Renal cortical epithelial cell (primary cell): ENCODE measurements around the gene EYS. TPM values are rescaled to one million over a fixed set of nuclear protein-coding genes. Genes with fewer than 3 reads are reported as not detected.
"Not testable (repeated sequence)": the region's sequence is repeated elsewhere in the genome, so short reads cannot be mapped to it uniquely, and the experiment has no call there.

ENCODE experiments used
- DNase-seq: peaks from one replicate; pipeline ENCODE4 v3.0.0-alpha.2; 2011; ENCODE audit warnings: low read depth
- total RNA-seq: library from RNA; depleted of rRNA; stranded (reverse); fragments of >200 nt; gene quantifications from 2 replicates; pipeline ENCODE4 v1.2.3, GENCODE V29; 2014

EYS gene
- total RNA-seq, 1 donor from 2014 or later, result 0.10 TPM

GRCh38 chr6:63910863-63911551 lies 1796.0 kb downstream of the EYS start:
- no peak for DNase-seq

- peak; percentile 12 for DNase-seq
These were observed 1802.3 kb downstream of the EYS start for GRCh38 chr6:63904650-63905248.

DNA sequence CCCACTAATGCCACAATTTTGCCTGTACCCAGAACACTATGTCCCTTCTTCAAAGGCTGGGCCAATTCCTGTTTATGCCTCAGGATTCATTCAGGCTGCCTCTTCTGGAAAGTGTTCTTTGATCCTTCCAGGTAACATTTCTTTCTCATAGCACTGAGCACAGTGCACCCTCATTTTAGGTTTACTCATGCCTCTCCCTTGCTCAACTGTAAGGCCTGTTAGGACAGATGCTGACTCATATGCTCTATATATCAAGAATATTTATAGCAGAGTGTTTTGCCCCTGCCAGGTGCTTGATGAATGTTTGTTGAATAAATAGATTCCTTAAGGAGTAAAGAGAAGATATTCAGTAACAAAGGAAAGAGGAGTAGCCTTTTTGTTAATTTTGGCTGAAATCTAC lies 1807.5 kb downstream of the EYS start:
- DNase-seq, result peak; percentile 51

GRCh38 chr6:63897952-63898351 lies 1809.1 kb downstream of the EYS start:
- DNase-seq, result no peak

- DNase-seq, result no peak
These were observed 1809.6 kb downstream of the EYS start for GRCh38 chr6:63897459-63897858.

DNA sequence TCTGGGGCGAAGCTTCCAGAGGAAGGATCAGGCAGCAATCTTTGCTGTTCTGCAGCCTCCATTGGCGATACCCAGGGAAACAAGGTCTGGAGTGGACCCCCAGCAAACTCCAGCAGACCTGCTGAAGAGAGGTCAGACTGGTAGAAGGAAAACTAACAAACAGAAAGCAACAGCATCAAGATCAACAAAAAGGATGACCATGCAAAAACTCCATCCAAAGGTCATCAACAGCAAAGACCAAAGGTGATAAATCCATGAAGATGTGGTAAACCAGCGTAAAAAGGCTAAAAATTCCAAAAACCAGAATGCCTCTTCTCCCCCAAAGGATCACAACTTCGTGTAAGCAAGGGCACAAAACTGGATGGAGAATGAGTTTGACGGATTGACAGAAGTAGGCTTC lies 1818.6 kb downstream of the EYS start:
- no peak for DNase-seq

DNA sequence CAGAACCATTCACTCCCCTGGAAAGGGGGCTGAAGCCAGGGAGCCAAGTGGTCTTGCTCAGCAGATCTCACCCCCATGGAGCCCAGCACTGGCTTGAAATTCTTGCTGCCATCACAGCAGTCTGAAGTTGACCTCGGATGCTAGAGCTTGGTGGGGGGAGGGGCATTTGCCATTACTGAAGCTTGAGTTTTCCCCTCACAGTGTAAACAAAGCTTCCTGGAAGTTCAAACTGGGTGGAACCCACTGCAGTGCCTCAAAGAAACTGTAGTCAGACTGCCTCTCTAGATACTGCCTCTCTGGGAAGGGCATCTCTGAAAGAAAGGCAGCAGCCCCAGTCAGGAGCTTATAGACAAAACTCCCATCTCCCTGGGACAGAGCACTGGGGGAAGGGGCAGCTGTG lies 1819.2 kb downstream of the EYS start:
- DNase-seq, result not testable (repeated sequence)

- no peak for DNase-seq
These were observed 1819.8 kb downstream of the EYS start for GRCh38 chr6:63887002-63887751.

GRCh38 chr6:63886341-63886740 lies 1820.7 kb downstream of the EYS start:
- no peak for DNase-seq

- no peak for DNase-seq
These were observed 1823.4 kb downstream of the EYS start for GRCh38 chr6:63883597-63883996.

DNA sequence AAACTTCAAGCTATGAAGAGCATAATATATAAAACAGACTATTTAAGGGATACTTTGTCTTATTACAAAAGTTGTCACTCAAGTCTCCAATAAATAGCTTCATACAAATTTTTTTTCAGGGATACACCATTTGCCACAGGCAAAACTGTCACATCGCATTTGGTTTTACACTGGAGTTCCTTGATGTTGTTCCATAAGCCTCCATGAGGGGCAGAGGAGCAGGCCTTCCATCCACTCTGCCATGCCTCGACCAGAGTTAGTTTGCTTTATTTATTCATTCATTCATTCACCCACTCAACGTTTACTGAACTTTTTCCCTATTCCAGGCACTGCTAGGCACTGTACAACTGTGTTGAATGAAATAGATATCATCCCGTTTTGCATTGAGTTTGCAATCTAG lies 1824.8 kb downstream of the EYS start:
- no peak for DNase-seq

- DNase-seq, result no peak
These were observed 1825.2 kb downstream of the EYS start for GRCh38 chr6:63881791-63882190.

DNA sequence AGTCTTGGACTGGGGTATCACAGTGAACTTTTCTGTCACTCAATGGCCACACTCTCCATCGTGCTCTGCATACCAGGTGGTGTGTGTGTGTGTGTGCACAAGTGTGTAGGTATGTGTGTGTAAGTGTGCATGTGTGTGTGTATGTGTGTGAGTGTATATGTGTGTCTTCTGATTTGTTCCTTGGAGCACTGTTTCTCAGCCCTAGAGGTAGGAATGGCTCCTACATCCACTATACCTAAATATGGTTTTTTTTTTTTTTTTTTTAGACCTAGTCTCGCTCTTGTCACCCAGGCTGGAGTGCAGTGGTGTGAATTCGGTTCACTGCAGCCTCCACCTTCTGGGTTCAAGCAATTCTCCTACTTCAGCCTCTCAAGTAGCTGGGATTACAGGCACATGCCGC lies 1834.8 kb downstream of the EYS start:
- no peak for DNase-seq

GRCh38 chr6:63868351-63868750 lies 1838.7 kb downstream of the EYS start:
- DNase-seq, result no peak

GRCh38 chr6:63864671-63865318 lies 1842.2 kb downstream of the EYS start:
- DNase-seq, result no peak

- no peak for DNase-seq
These were observed 1843.0 kb downstream of the EYS start for GRCh38 chr6:63864061-63864460.

DNA sequence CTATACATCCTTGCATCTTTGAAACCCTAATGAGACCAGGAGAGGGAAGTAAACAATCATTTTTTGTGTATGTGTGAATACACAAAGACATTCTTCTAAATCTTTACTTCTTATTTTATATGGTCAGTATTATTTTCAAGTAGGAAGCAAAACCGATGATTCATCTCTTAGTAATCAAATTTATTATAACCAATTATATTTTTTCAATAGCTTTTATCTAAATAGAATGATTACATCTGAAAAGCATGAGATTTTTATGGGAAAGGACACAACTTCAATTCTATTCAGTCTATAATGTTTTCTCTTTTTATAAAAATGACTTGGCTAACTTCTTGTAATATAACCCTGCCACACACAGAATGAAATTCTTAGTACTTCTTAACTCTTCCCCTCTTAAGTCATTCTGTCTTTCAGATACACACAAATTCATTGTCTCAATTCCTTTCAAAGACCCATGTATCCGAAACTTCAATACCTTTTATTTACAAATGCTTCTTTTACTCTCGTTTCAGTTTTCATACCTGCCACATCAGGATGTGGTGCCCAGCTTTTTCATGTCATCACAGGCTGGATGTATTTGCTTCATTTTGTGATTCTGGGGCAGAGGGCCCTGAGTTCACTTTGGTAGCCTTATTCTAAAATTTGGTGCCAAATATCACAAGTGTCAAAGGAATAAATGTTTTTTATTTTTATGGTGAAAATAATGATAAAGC lies 1844.4 kb downstream of the EYS start:
- DNase-seq, result no peak

GRCh38 chr6:63859528-63859927 lies 1847.5 kb downstream of the EYS start:
- no peak for DNase-seq

GRCh38 chr6:63858691-63859090 lies 1848.3 kb downstream of the EYS start:
- DNase-seq, result no peak

GRCh38 chr6:63856271-63856670 lies 1850.8 kb downstream of the EYS start:
- no peak for DNase-seq

- no peak for DNase-seq
These were observed 1862.7 kb downstream of the EYS start for GRCh38 chr6:63844287-63844686.

- peak; percentile 62 for DNase-seq
These were observed 1867.5 kb downstream of the EYS start for GRCh38 chr6:63839485-63839884.
